GM12891 (cell line): ENCODE measurements around the gene SLC1A3.

Experiments
- POLR2A ChIP-seq: IDR thresholded peaks from 2 replicates; pipeline ENCODE4 v1.6.1; 2011; ENCODE audit warnings: low read depth, low read length, control low read depth
- POLR2AphosphoS5 ChIP-seq: IDR thresholded peaks from 2 replicates; pipeline ENCODE4 v1.6.1; 2011; ENCODE audit warnings: low read depth, low read length, control low read depth

GRCh38 chr5:36651761-36652685 is 45.6 kb downstream of the SLC1A3 start:
- TF ChIP-seq POLR2A (no peak), POLR2AphosphoS5 (no peak)
